CD4-positive, alpha-beta memory T cell (primary cell): ENCODE measurements around the gene CSHL1. TPM values are rescaled to one million over a fixed set of nuclear protein-coding genes. Genes with fewer than 3 reads are reported as not detected.

ENCODE experiments used
- CTCF ChIA-PET: fragments of 350-600 bp; sonication (Branson Sonifier 250); formaldehyde crosslinking; loops from one replicate; lab custom pipeline; 2021; ENCODE audit warnings: inconsistent platforms; ENCODE audit not compliant: partially characterized antibody; lab: Charles Lee
- POLR2A ChIA-PET: fragments of 350-600 bp; sonication (Branson Sonifier 250); formaldehyde crosslinking; loops from one replicate; lab custom pipeline; 2021; ENCODE audit not compliant: partially characterized antibody; lab: Charles Lee
- DNase-seq, 5 donors: peaks; one replicate each; pipeline versions ENCODE4 v3.0.0 to v3.0.0-alpha.2; 2020 to 2022; ENCODE audit warnings: mixed read lengths in 1 of 5
- H3K27ac ChIP-seq: one replicate; pipeline ENCODE4 v1.7.0; 2013; ENCODE audit warnings: low read depth, low read length
- H3K27me3 ChIP-seq: 2 replicates; pipeline ENCODE4 v1.7.0; 2013; ENCODE audit warnings: mild to moderate bottlenecking, low read length, moderate library complexity; ENCODE audit not compliant: insufficient read depth
- H3K36me3 ChIP-seq: 2 replicates; pipeline ENCODE4 v1.7.0; 2013; ENCODE audit warnings: mild to moderate bottlenecking, low read length, moderate library complexity; ENCODE audit not compliant: insufficient read depth
- H3K4me1 ChIP-seq: 2 replicates; pipeline ENCODE4 v1.7.0; 2013; ENCODE audit warnings: mild to moderate bottlenecking, low read length, moderate library complexity; ENCODE audit not compliant: insufficient read depth
- H3K4me3 ChIP-seq, 2 donors: one replicate each; pipeline ENCODE4 v1.7.0; 2013; ENCODE audit warnings: low read length in 2 of 2, mild to moderate bottlenecking in 1 of 2
- H3K9me3 ChIP-seq, 2 donors: one replicate each; pipeline ENCODE4 v1.7.0; 2013; ENCODE audit warnings: low read length in 2 of 2, control low read depth in 1 of 2; ENCODE audit not compliant: control insufficient read depth in 1 of 2
- H3K27ac Mint-ChIP-seq, 7 donors: one replicate each; pipeline ENCODE4 v1.8.0; 2020 to 2021; ENCODE audit warnings: mixed read lengths in 7 of 7, mild to moderate bottlenecking in 6 of 7, inconsistent platforms in 3 of 7, moderate library complexity in 3 of 7
- H3K27me3 Mint-ChIP-seq, 2 donors: one replicate each; pipeline ENCODE4 v1.8.0; 2020 to 2021; ENCODE audit warnings: mixed read lengths in 2 of 2
- H3K36me3 Mint-ChIP-seq, 2 donors: one replicate each; pipeline ENCODE4 v1.8.0; 2020 to 2021; ENCODE audit warnings: mixed read lengths in 2 of 2, inconsistent platforms in 1 of 2, mild to moderate bottlenecking in 1 of 2
- H3K4me1 Mint-ChIP-seq, 4 donors: one replicate each; pipeline ENCODE4 v1.8.0; 2020 to 2021; ENCODE audit warnings: mixed read lengths in 4 of 4, mild to moderate bottlenecking in 1 of 4
- H3K4me3 Mint-ChIP-seq, 8 donors: one replicate each; pipeline ENCODE4 v1.8.0; 2020 to 2021; ENCODE audit warnings: mixed read lengths in 8 of 8, mild to moderate bottlenecking in 7 of 8, moderate library complexity in 6 of 8, inconsistent platforms in 3 of 8
- H3K9me3 Mint-ChIP-seq, 8 donors: one replicate each; pipeline ENCODE4 v1.8.0; 2020 to 2021; ENCODE audit warnings: mixed read lengths in 8 of 8, mild to moderate bottlenecking in 5 of 8, inconsistent platforms in 3 of 8, moderate library complexity in 1 of 8
- intact Hi-C: fragments of 100-400 bp; cut with micrococcal nuclease; formaldehyde crosslinking; loops from one replicate; pipeline ENCODE4 v1.15.1; 2023
- polyA plus RNA-seq, 2 donors: library from polyadenylated mRNA; unstranded; fragments of 300-500 nt; fragmentation: Illumina TruSeq; gene quantifications; one replicate each; pipeline ENCODE4 v1.2.3, GENCODE V29; 2021
- total RNA-seq, 2 experiments: library from RNA; stranded (reverse); gene quantifications; one replicate each; pipeline ENCODE4 v1.2.3, GENCODE V29; 2021

CSHL1 gene
- total and polyA plus RNA-seq, 4 experiments from 2014 or later, result not detected

DNA sequence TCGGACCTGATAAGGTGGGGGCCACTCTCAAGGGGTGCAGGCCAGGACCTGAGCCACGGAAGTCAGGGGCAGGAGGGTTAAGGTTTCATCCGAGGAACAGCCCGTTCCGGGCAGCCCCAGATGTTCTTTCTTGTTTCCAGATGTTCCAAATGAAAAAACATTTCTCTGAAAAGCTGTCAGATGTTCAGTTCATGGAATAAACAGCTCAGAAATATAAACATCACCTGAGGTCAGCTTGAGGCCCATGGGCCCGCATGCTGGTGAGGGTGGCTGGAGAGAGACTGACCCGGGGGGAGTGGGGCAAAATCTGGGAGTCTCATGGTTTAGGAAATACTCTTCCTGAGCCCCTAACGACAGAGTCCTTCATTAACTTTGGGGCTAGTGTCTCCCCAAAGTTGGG lies 22.5 kb upstream of the CSHL1 start:
- Mint-ChIP-seq H3K36me3 (peaks cover 0 to 10% of the 10 kb centered on the region in 2 donors), H3K9me3 (no peaks in the 10 kb centered on the region), H3K4me3 (peak overlapping the region in 3 of 8 donors; percentile 27 to 59 (median 29)), H3K4me1 (peaks cover 7 to 33% (median 24%) of the 10 kb centered on the region in 4 donors), H3K27me3 (no peaks in the 10 kb centered on the region), H3K27ac (no peak overlapping the region)
- no peak overlapping the region for H3K4me3 ChIP-seq
- intact Hi-C loops, result no loop called here
- no peaks in the 10 kb centered on the region for H3K9me3 ChIP-seq
- no peak overlapping the region for H3K27ac ChIP-seq
- ChIA-PET CTCF (interaction anchor here (0.6 to 3.2 kb wide), 4 partner anchors 13 to 201 kb away, joined by 3 to 28 read pairs (median 4); no protein-coding TSS in a partner anchor), POLR2A (interaction anchor here (3.1 to 4.2 kb wide), 2 partner anchors 87 to 213 kb away, joined by 23 to 34 read pairs; partner anchors contain the start of gene ICAM2)
- no peaks in the 10 kb centered on the region for H3K27me3 ChIP-seq
- peaks cover 16% of the 10 kb centered on the region for H3K36me3 ChIP-seq
- no peak for DNase-seq
- H3K4me1 ChIP-seq, result peaks cover 25% of the 10 kb centered on the region

DNA sequence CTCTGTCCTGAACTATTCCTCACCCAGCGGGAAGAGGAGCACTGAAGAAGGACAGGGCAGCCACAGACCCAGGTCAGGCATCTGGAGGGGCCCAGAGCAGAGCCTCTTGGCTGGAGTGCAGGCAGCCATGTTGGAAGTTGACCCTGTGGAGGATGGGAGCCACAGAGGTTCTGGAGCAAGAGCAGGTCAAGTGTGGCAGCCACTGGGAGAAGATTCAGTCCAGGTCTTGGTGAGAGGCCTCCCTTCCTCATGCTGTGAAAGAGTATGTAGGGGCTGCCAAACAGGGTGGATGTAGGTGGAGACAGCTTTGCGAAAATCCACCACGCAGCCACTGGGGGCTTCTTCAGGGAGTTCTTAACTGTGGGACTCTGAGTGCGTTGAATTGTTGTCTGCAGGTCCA lies 21.7 kb upstream of the CSHL1 start:
- Mint-ChIP-seq H3K4me1 (peaks cover 7 to 32% (median 22%) of the 10 kb centered on the region in 4 donors), H3K27ac (peak overlapping the region; percentile 73 to 96 (median 91)), H3K4me3 (peak overlapping the region; percentile 59 to 98 (median 94)), H3K27me3 (no peaks in the 10 kb centered on the region), H3K36me3 (peaks cover 0 to 10% of the 10 kb centered on the region in 2 donors), H3K9me3 (no peaks in the 10 kb centered on the region)
- peaks cover 25% of the 10 kb centered on the region for H3K4me1 ChIP-seq
- peaks cover 20% of the 10 kb centered on the region for H3K36me3 ChIP-seq
- ChIA-PET POLR2A (interaction anchor here (1.1 to 4.2 kb wide), 10 partner anchors 14 to 214 kb away, joined by 3 to 34 read pairs (median 10); partner anchors contain the start of genes ERN1, GH1 and ICAM2), CTCF (interaction anchor here (0.9 to 5.9 kb wide), 12 partner anchors 13 to 201 kb away, joined by 3 to 56 read pairs (median 4); partner anchors contain the start of gene GH1)
- intact Hi-C loops, result no loop called here
- H3K9me3 ChIP-seq, result no peaks in the 10 kb centered on the region
- peak overlapping the region in 1 of 2 donors; percentile 48 for H3K4me3 ChIP-seq
- H3K27me3 ChIP-seq, result no peaks in the 10 kb centered on the region
- DNase-seq, result no peak
- H3K27ac ChIP-seq, result peak overlapping the region; percentile 71

DNA sequence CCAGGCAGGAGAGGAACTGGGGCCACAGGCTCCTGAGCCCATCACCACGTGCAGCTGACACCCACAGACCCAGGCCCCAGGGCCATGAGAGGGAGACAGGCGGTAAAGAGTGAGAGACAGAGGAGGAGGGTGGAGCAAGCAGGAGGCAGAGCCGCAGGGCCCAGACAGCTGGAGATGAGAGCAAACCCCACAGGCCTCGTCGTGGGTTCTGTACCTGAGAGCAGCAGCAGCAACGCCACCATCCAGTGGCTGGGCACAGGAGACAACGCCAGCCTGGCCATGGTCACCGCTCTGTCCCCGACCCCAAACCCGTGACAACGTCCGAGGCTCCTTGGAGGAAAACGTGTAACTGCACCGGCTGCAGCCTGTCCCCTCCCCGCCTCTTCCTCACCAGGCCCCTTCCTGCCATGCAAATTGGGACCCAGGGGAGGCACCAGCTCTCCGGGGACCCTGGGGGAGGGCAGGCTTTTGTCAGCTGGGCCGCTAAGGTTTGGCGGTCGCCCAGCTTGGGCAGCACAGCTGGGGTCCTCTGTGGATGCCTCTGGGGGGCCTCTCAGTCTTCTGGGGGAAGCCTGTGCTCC lies 21.0 kb upstream of the CSHL1 start, which contains the start of gene CD79B:
Gene CD79B, minus strand, starts transcription at position 351 of the 581 bp plus-strand sequence. Its CDS starts 70 bp downstream, at position 281.
- peak within 1 kb of the TSS; percentile 92 to 98 (median 94) for H3K4me3 Mint-ChIP-seq
- Histone ChIP-seq H3K4me3 (peak within 1 kb of the TSS; percentile 48 to 51), H3K36me3 (peaks cover 20% of the 10 kb centered on the region), H3K27ac (peak within 1 kb of the TSS; percentile 71), H3K4me1 (peaks cover 25% of the 10 kb centered on the region), H3K27me3 (no peaks in the 10 kb centered on the region), H3K9me3 (no peaks in the 10 kb centered on the region)
- H3K9me3 Mint-ChIP-seq, result no peaks in the 10 kb centered on the region
- no peaks in the 10 kb centered on the region for H3K27me3 Mint-ChIP-seq
- H3K4me1 Mint-ChIP-seq, result peaks cover 7 to 32% (median 22%) of the 10 kb centered on the region in 4 donors
- CTCF ChIA-PET, result interaction anchor here (0.9 to 5.9 kb wide), 13 partner anchors 11 to 202 kb away, joined by 3 to 56 read pairs (median 4); partner anchors contain the start of gene GH1
- POLR2A ChIA-PET, result interaction anchor here (1.1 to 4.2 kb wide), 13 partner anchors 13 to 214 kb away, joined by 3 to 34 read pairs (median 8); partner anchors contain the start of genes ERN1, GH1 and ICAM2
- peak within 1 kb of the TSS; percentile 73 to 96 (median 94) for H3K27ac Mint-ChIP-seq
- peak; percentile 27 to 52 (median 40) for DNase-seq
- H3K36me3 Mint-ChIP-seq, result peaks cover 0 to 10% of the 10 kb centered on the region in 2 donors
- intact Hi-C loops, result no loop called here

DNA sequence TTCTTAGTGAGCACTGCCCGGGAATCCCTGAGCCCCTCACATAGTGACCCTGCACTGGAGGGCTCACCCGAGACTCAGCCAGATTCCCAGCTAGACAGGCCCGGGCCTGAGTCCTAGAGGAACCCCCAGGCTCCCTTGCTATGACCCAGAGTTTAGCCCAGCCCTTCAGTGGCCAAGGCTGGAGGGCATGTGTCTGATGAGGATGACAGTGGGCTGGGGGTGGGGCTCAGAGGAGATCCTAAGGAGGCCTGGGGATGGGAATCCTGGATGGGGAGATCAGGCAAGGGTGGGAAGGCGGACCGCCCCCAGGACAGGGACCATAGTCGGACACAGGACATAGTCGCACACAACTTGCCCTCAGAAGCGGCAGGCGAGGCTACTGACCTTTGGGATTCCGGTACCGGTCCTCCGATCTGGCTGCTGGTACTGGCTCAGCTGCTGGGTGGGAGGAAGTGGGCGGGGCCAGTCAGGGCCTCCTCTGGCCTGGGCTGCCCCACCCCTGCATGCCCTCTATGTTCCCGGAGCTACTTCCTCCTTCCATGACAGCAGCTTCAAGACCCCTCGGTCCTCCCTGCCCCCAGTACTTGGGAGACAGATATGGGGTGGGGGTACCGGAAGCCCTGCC lies 20.0 kb upstream of the CSHL1 start:
- POLR2A ChIA-PET, result interaction anchor here (1.2 to 4.2 kb wide), 11 partner anchors 11 to 215 kb away, joined by 3 to 34 read pairs (median 9); partner anchors contain the start of genes ERN1, GH1 and ICAM2
- H3K4me1 ChIP-seq, result peaks cover 25% of the 10 kb centered on the region
- peak overlapping the region; percentile 48 to 96 (median 94) for H3K27ac Mint-ChIP-seq

DNA sequence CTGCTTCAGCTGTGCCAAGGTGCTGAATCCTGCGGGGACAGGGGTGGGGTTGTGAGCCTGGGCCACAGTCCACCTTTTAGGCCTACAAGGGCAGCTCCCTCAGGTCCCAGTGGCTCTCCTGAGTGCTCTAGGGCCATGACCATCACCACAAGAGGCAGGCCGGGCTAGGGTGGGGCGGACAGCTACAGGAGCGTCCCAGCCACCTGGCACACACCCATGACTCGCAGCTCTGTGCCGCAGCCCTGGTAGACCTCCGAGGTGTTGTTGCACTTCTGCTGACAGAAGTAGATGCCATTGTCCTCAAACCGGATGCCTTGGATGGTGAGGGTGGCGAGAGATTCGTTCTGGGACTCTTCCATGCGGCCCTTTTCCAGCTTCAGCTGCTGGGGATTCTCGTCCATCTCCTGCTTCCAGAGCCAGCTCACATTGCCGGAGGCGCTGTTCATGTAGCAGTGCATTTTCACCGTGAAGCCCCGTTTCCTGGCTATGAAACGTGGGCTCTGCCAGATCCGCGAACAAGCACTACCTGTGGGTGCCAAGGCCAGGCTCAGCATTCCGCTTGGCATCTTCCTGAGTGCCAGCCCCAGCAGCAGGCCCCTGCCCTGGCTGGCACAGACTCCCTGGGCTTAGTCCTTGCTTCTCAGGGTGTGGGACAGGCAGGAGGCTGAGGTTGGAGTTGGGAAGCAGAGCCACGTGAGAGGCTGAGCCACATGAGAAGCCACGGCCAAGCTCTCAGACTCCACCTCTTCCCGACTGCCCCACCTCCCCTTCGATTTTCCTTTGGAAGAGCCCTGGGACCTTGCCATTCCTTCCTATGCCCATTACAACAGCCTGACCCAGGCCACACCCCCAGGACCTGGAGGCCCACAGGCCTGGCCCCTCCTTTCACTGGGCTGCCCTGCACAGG lies 19.1 kb upstream of the CSHL1 start:
- Histone ChIP-seq H3K27me3 (no peaks in the 10 kb centered on the region), H3K4me3 (no peak overlapping the region), H3K36me3 (peaks cover 20% of the 10 kb centered on the region), H3K4me1 (peaks cover 25% of the 10 kb centered on the region), H3K9me3 (no peaks in the 10 kb centered on the region), H3K27ac (peak overlapping the region; percentile 71)
- Mint-ChIP-seq H3K4me3 (peak overlapping the region in 7 of 8 donors; percentile 92 to 98 (median 94)), H3K4me1 (peaks cover 7 to 32% (median 22%) of the 10 kb centered on the region in 4 donors), H3K27ac (peak overlapping the region in 4 of 7 donors; percentile 78 to 96 (median 90)), H3K27me3 (no peaks in the 10 kb centered on the region), H3K9me3 (no peaks in the 10 kb centered on the region), H3K36me3 (peaks cover 0 to 10% of the 10 kb centered on the region in 2 donors)
- ChIA-PET POLR2A (interaction anchor here (1.0 to 4.2 kb wide), 11 partner anchors 8 to 216 kb away, joined by 3 to 34 read pairs (median 6); partner anchors contain the start of genes ERN1, GH1 and ICAM2), CTCF (interaction anchor here (0.9 to 5.9 kb wide), 12 partner anchors 11 to 203 kb away, joined by 3 to 56 read pairs (median 5); partner anchors contain the start of gene GH1)
- intact Hi-C loops, result no loop called here
- DNase-seq, result no peak

More for the DNA sequence above, 20.0 kb upstream of the CSHL1 start:
- DNase-seq, result peak; percentile 43 to 66 (median 49)
- peak overlapping the region; percentile 48 to 51 for H3K4me3 ChIP-seq
- H3K27ac ChIP-seq, result peak overlapping the region; percentile 71
- CTCF ChIA-PET, result interaction anchor here (0.9 to 5.9 kb wide), 13 partner anchors 12 to 203 kb away, joined by 3 to 56 read pairs (median 4); partner anchors contain the start of genes GH1 and ICAM2
- peaks cover 7 to 32% (median 22%) of the 10 kb centered on the region in 4 donors for H3K4me1 Mint-ChIP-seq
- peak overlapping the region; percentile 92 to 98 (median 94) for H3K4me3 Mint-ChIP-seq
- H3K36me3 ChIP-seq, result peaks cover 20% of the 10 kb centered on the region
- H3K27me3 ChIP-seq, result no peaks in the 10 kb centered on the region
- peaks cover 0 to 10% of the 10 kb centered on the region in 2 donors for H3K36me3 Mint-ChIP-seq
- no peaks in the 10 kb centered on the region for H3K27me3 Mint-ChIP-seq
- intact Hi-C loops, result no loop called here
- H3K9me3 ChIP-seq, result no peaks in the 10 kb centered on the region
- H3K9me3 Mint-ChIP-seq, result no peaks in the 10 kb centered on the region
